Measurements from ENCODE around the gene MMEL1.

DNA sequence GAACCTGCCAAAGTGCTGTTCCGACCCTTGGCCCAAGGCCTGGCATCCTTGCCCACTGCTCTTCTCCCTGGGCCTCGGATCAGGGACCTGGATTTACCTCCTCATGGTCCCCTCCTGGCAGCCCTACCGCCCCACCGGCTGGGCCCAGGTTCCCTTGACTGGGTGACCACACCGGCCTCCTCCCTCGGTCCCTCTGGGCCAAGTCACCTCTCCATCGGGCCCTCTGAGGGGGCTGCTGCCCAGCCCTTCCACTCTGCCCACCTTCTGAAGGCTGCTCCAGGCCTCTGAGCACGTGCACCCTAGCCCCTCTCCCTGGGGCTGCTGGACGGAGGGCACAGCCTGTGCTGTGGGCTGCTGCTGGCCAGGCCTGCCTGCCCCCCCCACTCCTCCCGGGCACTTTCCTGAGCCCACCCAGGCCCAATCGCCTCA lies 9.3 kb upstream of the MMEL1 start:
- TF ChIP-seq, protein P1, sequence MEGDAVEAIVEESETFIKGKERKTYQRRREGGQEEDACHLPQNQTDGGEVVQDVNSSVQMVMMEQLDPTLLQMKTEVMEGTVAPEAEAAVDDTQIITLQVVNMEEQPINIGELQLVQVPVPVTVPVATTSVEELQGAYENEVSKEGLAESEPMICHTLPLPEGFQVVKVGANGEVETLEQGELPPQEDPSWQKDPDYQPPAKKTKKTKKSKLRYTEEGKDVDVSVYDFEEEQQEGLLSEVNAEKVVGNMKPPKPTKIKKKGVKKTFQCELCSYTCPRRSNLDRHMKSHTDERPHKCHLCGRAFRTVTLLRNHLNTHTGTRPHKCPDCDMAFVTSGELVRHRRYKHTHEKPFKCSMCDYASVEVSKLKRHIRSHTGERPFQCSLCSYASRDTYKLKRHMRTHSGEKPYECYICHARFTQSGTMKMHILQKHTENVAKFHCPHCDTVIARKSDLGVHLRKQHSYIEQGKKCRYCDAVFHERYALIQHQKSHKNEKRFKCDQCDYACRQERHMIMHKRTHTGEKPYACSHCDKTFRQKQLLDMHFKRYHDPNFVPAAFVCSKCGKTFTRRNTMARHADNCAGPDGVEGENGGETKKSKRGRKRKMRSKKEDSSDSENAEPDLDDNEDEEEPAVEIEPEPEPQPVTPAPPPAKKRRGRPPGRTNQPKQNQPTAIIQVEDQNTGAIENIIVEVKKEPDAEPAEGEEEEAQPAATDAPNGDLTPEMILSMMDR (IDR thresholded peaks at IDR 0.05; ENCODE audit: extremely low read depth in 1 of 2, insufficient read depth in 1 of 2, low read depth in 1 of 2, low read length in 2 of 2): no peak
- TF ChIP-seq EZH2 (IDR thresholded peaks at IDR 0.05; ENCODE audit: borderline replicate concordance, low read depth, low read length, severe bottlenecking) (no peak), POLR2A (IDR thresholded peaks at IDR 0.05; ENCODE audit: low read depth, low read length) (no peak)

Measured in endothelial cell of umbilical vein (primary cell).